LHCN-M2 (cell line): ENCODE measurements around the gene CKM. TPM values are rescaled to one million over a fixed set of nuclear protein-coding genes. Genes with fewer than 3 reads are reported as not detected.
"Not testable (repeated sequence)": the region's sequence is repeated elsewhere in the genome, so short reads cannot be mapped to it uniquely, and the experiment has no call there.

ENCODE experiments used
- DNase-seq: peaks from one replicate; pipeline ENCODE4 v3.0.0-alpha.2; 2012; ENCODE audit warnings: low read depth
- total RNA-seq: library from RNA; depleted of rRNA; stranded (reverse); fragments of >200 nt; gene quantifications from 2 replicates; pipeline ENCODE4 v1.2.3, GENCODE V29; 2014

Gene CKM
- total RNA-seq, 1 experiment from 2014 or later: not detected

GRCh38 chr19:45349430-45349941, 26.8 kb upstream of the CKM start:
- DNase-seq: no peak

DNA sequence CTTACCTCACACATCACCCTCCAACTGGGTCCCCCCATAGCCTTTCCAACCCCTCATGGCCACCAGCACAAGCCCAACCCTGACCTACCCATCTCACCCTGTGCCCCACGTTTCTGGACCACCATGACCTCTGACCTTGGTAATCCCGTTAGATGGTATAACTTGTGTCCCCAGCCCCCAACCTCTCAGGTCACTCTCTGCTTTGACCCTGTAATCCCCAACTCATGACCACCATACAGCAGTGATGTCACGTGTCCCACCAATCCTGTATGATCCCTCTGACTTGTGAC, 26.4 kb upstream of the CKM start:
- DNase-seq: no peak

DNA sequence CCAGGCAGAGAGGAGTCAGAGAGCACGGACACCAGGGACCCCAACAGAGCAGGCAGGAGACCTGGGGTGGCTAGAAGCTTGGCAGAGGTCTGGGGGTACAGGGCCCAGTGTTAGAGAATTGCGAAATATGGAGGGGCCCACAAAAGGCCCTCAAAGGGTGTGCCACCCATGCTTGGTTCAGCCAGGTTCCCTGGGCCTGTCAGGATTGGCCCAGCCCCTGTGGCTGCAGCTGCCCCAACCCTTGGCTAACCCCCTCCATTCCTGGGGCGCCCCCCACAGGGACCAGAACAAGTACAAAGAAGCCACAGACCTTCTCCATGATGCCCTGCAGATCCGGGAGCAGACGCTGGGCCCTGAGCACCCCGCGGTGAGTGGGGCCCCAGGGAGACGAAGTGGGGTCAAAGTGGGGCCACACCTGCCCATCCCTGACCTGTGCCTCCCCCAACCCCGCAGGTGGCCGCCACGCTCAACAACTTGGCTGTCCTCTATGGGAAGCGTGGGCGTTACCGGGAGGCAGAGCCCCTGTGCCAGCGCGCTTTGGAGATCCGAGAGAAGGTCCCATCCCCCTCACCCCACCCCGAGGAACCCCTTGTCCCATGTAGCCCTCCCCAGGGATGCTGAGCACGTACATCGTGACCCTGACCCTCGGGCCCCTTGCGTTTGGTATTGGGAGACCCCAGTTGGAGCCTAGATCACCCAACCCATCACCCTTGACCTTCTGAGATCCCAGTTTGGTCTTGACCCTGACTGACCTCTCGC, 25.9 kb upstream of the CKM start:
- DNase-seq: no peak

GRCh38 chr19:45347570-45348366, 25.1 kb upstream of the CKM start:
- no peak for DNase-seq

DNA sequence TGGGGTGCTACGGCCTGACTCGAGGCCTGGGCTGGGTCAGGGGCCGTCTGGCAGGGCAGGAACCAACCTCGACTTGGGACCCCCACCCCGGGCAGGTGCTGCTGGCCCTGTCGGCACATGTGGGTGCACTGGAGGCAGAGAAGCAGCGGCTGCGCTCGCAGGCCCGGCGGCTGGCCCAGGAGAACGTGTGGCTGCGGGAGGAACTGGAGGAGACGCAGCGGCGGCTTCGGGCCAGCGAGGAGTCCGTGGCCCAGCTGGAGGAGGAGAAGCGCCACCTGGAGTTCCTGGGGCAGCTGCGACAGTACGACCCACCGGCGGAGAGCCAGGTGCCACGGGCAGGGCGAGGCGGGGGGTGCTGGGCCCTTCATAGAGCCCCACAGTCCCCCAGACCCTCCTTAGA, 23.8 kb upstream of the CKM start:
- DNase-seq: no peak

- no peak for DNase-seq
Measured at GRCh38 chr19:45345506-45345860, 22.8 kb upstream of the CKM start.

DNA sequence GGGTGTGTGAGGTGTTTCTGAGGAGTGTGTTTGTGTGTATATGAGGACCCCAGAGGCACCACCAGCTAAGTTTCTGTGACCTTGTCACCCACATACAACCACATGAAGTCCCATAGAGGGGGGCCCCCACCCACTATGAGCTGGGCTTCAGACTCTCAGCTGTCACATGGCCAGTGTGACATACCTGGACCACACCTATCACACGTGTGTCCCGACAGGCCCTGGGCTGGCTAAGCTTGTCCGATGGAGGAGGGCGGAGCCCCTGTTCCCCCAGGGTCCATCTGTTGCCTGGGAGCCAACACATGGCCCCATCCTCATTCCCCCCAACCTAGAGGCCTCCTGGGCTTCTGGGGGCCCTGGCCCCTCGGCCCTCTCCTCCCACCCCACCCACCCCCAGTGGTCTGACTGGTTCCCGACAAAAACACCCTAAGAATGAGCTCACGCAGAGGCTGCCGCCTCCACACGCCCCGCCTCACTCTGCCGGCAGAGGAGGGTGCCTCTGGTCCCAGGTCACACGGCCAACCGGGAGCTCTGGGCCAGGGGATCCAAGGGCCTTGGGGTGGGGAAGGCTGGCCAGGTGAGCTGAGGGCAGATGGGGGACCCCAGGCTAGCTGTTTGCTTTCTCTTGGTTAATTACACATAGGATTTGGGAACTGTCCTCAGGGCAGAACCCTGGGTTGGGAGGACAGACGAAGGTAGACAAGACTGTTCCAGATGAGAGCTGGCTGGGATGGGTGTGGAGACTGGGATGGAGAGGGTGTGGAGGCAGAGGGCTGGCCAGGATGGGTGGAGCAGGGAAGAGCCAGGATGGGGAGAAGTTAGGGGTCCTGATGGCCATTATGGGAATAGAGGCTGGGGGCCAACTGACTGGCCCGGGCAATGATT, 22.2 kb upstream of the CKM start:
- DNase-seq: no peak

- DNase-seq: no peak
Measured at GRCh38 chr19:45342911-45343310, 20.2 kb upstream of the CKM start.

GRCh38 chr19:45340899-45341453, 18.3 kb upstream of the CKM start:
- DNase-seq: no peak

DNA sequence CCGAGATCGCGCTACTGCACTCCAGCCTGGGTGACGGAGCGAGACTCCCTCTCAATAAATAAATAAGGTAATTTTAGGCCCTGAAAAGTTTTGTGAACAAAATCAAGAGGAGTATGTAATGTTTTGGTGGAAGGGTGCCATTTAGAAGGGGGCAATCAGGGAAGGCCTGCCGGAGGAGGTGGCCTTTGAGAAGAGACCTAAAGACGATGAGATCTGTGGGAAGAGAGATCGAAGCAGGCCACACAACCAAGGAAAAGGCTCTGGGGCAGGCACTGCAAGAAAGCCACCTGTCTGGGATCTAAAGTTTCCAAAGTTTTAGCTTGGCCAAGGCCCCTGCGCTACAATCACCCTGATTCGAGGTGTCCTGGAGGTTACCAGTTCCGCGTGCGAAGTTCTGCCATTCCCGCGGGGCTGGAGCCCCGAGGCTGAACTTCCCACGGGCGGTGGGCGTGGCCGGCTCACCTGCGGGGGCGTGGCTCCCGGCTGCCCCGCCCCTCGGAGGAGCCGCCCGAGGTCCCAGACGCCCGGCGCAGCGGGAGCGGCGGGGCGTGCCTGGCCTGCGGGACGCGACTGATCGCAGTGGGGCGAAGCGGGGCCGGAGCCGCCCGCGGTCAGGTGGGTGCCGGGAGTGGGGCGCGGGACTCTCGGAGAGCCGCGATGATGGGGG, 17.7 kb upstream of the CKM start, which contains the start of gene KLC3:
Gene KLC3 (plus strand): TSS at position 519 of the 667 bp plus-strand sequence. CDS start 4,792 bp downstream, outside the sequence.
- DNase-seq: no peak

DNA sequence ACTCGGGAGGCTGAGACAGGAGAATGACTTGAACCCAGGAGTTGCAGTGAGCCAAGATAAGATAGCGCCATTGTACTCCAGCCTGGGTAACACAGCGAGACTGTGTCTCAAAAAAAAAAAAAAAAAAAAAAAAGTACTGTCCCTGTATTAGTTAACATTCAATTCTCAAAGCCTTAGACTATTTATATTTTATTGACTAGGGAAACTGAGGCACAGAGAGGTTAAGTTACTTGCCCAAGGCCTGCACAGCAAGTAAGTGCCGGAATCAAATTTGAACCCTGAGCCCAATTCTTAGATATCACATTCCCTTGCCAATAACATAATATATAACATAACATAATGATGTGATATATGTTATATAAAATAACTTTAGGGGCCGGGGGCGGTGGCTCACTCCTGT, 17.0 kb upstream of the CKM start:
- no peak for DNase-seq

DNA sequence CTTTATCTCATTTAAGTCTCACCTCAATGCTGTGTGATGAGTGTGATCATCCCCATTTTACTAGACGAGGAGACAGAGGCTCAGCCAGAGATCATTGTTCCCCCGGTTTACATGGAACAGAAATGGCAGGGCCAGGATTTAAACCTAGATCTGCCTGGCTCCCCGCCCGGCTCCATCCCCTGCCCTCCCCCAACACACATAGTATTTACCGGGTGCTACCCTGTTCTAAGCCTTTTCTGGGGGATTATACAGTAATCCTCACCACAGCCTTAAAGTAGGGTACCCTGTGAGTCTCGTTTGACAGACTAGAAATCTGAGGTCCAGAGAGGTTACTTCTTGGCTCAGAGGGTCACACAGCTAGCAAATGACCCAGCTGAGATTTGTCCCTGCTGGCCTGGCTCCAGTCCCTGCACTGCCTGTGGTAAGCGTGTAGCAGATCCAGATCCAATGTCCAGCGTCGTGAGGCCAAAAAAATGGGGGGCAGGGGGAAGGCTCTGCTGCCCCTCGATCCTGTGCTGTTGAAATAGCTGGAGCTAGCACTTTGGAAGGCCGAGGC, 14.1 kb upstream of the CKM start:
- no peak for DNase-seq

DNA sequence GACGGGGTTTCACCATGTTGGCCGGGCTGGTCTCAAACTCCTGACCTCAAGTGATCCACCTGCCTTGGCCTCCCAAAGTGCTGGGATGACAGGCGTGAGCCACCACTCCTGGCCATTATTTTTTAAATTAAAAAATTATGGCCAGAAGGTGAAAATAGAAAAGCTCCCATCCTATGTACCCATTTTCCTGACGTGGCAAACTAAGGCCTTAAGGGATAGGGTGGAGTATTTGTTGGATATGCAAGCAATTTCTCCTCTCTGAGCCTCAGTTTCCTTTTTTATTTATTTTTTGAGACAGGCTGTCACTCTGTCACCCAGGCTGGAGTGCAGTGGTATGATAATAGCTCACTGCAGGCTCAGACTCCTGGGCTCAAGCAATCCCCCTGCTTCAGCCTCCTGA, 12.2 kb upstream of the CKM start:
- not testable (repeated sequence) for DNase-seq

GRCh38 chr19:45333609-45334303, 11.1 kb upstream of the CKM start:
- no peak for DNase-seq

DNA sequence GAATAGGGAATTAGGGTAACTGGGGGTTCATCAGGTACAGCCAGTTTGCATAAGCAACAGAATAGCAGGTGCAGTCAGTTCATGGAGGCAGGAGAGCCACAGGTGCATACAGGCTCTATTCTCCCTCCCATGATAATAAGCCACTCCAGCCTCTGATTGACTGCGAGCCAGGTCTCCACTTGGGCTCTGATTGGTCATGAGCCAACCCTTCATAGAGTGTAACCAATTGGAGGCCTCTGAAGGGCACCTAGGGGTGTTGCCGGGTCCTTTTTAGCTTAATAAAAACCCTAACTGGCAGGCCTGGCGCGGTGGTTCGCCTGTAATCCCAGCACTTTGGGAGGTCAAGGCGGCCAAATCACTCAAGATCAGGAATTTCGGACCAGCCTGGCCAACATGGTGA, 8.7 kb upstream of the CKM start:
- no peak for DNase-seq

GRCh38 chr19:45327404-45328143, 4.9 kb upstream of the CKM start:
- DNase-seq: no peak

- no peak for DNase-seq
Measured at GRCh38 chr19:45324349-45324907, 1.8 kb upstream of the CKM start.

DNA sequence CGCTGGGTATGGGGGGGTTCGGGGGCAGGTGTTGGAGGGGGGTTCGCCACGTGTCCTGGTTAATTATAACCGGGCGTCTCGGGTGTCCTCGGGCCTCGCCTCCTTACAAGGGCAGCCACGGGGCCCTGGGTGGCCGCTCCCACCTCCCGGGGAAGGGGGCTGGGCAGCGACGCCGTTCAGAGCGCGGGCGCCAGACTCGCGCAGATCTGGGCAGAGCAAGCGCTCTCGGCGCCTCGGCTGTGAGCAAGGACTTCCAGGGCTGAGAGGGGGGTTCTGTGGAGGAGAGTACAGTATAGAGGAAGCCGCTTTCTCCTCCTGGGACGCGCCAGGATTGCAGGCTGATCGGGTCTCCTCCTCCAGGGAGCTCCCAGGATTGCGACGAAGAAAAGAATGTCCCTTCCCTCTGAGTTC, 1.0 kb upstream of the CKM start:
- no peak for DNase-seq

DNA sequence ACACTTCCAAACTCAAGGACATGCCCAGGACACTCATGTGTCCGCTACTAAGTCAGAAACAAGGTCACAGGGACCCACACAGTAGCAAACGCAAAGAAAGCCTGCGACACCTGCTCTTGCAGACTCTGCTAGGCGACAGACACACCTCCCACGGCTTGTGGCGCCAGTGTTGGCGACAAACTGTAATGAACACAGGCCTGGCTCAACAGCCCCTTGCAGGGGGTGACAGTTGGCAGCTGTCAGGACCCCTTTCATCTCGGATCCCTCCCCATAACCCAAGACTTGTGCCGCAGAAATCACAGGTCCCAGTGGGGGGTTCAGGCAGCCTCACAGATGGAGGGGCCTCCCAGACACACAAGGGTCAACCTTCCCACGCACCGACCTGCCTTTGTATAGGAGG, 364 bp downstream of the CKM start:
- no peak for DNase-seq
